GM20000 (cell line): ENCODE measurements around the gene GNG13.
"Not testable (repeated sequence)": the region's sequence is repeated elsewhere in the genome, so short reads cannot be mapped to it uniquely, and the experiment has no call there.

Experiments
- DNase-seq: peaks from one replicate; pipeline ENCODE4 v3.0.0; 2012; ENCODE audit warnings: low spot score
- TF ChIP-seq, protein P1 (sequence below): IDR thresholded peaks from 2 replicates; pipeline ENCODE4 v1.5.1; 2012; ENCODE audit warnings: mild to moderate bottlenecking, control low read depth; ENCODE audit errors: extremely low read depth, missing control alignments

The GNG13 gene

DNA sequence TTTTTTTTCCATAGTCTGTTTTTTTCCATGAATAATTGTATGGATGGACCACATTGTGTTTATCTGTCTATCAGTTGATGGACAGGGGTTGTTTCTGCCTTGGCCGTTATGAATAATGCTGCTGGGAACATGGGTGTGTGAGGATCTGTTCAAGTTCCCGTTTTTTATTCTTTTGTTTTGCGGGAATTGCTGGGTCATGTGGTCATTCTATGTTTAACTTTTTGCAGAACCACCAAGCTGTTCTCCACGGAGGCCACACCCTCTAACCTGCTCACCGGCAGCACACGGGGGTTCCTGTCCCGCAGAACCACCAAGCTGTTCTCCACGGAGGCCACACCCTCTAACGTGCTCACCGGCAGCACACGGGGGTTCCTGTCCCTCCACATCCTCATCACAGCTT is 45.9 kb downstream of the GNG13 start:
- TF ChIP-seq, protein P1, sequence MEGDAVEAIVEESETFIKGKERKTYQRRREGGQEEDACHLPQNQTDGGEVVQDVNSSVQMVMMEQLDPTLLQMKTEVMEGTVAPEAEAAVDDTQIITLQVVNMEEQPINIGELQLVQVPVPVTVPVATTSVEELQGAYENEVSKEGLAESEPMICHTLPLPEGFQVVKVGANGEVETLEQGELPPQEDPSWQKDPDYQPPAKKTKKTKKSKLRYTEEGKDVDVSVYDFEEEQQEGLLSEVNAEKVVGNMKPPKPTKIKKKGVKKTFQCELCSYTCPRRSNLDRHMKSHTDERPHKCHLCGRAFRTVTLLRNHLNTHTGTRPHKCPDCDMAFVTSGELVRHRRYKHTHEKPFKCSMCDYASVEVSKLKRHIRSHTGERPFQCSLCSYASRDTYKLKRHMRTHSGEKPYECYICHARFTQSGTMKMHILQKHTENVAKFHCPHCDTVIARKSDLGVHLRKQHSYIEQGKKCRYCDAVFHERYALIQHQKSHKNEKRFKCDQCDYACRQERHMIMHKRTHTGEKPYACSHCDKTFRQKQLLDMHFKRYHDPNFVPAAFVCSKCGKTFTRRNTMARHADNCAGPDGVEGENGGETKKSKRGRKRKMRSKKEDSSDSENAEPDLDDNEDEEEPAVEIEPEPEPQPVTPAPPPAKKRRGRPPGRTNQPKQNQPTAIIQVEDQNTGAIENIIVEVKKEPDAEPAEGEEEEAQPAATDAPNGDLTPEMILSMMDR: no peak
- no peak for DNase-seq

DNA sequence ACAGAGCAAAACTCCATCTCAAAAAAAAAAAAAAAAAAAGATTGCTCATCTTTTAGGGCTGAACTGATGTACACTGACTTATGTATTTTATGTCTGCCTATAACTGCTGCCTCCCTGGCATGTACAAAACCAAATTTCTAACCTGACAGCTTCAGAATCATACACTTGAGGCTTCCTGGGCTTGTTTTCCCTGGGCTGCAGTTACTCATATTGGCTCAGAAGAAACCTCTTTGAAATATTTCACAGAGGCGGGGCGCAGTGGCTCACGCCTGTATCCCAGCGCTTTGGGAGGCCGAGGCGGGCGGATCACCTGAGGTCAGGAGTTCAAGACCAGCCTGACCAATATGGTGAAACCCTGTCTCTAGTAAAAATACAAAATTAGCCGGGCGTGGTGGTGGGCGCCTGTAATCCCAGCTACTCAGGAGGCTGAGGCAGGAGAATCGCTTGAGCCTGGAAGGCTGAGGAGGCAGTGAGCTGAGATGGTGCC is 46.4 kb downstream of the GNG13 start:
- DNase-seq: not testable (repeated sequence)

DNA sequence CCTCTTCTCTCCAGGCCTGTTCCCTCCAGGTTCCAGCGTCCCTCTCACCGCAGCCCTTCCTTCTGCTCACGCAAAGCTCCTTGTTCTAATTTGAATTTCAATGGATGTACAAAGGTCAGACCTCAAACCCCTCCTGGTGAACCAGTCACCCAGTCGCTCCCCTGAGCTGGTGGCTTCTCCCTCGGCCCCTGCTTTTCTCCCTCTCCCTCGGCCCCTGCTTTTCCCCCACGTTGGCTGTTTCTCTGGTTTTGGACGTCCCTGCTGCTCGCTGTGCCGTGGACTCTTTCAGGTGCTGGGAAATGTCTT is 48.6 kb downstream of the GNG13 start:
- TF ChIP-seq, protein P1: no peak

DNA sequence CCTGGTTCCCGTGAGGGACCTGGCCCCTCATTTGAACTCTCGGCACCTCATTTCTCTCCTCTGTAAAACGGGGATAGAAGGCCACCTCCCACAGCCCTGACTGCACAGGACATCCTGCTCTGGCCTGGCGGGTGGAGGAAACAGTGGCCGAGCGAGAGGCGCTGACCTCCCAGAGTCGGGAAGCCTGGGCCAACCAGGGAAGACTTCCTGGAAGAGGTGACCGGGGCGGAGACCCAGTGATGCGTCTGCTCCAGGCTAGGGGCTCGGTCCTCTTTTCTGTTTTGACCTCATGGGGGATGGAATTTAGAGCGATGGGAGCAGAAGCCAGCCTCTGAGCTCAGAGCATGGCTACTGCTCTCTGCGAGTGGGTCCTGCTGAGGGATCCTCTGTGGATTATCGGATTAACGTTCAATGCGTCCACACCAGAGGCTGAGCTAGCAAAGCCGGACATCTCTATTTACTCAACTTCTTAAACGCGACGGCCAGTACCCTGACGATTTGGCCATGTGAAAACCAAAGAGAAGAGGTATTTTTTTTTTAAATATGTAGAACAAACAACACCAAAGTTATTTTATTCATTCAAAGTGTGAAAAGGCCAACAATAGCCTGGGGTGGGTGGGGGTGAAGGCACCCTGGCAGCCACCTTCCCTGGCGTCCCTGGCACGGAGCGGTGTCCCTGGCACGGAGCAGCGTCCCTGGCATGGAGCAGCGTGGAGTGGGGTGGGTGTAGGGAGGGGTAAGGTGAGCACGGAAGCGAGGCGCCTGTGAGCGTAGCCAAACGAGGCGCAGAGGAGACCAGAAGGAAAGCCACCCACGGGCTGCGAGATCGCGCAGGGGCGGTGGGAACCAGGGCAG is 49.2 kb downstream of the GNG13 start:
- TF ChIP-seq, protein P1: no peak
- DNase-seq: no peak

More for the DNA sequence above, 48.6 kb downstream of the GNG13 start:
- DNase-seq: no peak

DNA sequence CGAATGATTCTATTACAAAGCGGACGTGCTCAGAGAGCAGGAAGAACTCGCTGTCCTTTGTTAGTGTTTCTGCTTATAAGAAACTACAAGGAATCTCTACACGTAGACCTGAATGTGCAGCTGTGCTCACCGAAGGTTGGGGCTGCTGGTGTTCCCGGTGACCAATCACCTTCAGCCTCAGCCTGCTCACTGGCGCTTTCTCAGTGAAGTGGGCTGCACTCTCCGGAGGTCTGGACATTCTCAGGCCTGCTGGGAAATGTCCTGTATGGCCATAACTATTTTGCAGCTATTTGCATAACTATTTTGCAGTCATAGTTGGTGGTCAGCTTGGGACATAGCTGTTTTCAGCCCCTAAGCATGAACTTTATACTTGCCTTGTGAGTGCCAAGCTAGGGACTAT is 50.0 kb downstream of the GNG13 start:
- DNase-seq: no peak
- TF ChIP-seq, protein P1: no peak

DNA sequence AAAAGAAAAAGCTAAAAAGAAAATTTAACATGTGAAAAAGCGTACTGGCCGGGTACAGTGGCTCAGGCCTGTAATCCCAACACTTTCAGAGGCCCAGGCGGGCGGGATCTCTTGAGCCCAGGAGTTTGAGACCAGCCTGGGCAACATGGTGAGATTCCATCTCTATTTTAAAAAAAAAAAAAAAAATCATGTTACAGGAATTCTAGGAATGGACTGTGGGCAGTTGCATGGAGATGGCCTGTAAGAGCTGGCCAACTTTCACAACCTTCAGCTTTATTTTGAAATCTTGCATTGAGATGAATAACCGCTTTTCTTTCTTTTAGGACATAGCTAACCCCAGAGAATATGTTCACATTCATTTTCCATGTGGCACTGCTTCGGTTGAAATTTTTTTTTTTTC is 51.5 kb downstream of the GNG13 start:
- TF ChIP-seq, protein P1: no peak
- DNase-seq: no peak
